Measurements from ENCODE around the gene RSRC1.
"Not testable (repeated sequence)": the region's sequence is repeated elsewhere in the genome, so short reads cannot be mapped to it uniquely, and the experiment has no call there.

- TF ChIP-seq, protein P1, sequence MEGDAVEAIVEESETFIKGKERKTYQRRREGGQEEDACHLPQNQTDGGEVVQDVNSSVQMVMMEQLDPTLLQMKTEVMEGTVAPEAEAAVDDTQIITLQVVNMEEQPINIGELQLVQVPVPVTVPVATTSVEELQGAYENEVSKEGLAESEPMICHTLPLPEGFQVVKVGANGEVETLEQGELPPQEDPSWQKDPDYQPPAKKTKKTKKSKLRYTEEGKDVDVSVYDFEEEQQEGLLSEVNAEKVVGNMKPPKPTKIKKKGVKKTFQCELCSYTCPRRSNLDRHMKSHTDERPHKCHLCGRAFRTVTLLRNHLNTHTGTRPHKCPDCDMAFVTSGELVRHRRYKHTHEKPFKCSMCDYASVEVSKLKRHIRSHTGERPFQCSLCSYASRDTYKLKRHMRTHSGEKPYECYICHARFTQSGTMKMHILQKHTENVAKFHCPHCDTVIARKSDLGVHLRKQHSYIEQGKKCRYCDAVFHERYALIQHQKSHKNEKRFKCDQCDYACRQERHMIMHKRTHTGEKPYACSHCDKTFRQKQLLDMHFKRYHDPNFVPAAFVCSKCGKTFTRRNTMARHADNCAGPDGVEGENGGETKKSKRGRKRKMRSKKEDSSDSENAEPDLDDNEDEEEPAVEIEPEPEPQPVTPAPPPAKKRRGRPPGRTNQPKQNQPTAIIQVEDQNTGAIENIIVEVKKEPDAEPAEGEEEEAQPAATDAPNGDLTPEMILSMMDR (IDR thresholded peaks at IDR 0.05; ENCODE audit: low read depth, low read length): not testable (repeated sequence)
- not testable (repeated sequence) for TF ChIP-seq EZH2phosphoT487 (IDR thresholded peaks at IDR 0.05; ENCODE audit: low read depth)
Measured at GRCh38 chr3:158340951-158341350, 231.1 kb downstream of the RSRC1 start.
